ENCODE data around the gene SKI. TPM values are rescaled to one million over a fixed set of nuclear protein-coding genes. Genes with fewer than 3 reads are reported as not detected.

Gene SKI
- total and polyA plus RNA-seq, 10 of the 15 experiments (the other 5 are each of a cell fraction or from before 2014, with no cell fraction given), result 0.03 to 14.9 (median 0.96) TPM

- WGBS (ENCODE audit: insufficient coverage, insufficient replicate concordance, low lambda C conversion rate, missing lambda C conversion rate), result 65% methylated on average over 29 of the region's 32 CpGs
- Histone ChIP-seq H3K36me3 (ENCODE audit: control insufficient read depth in 2 of 2, insufficient read depth in 2 of 2, low read length in 1 of 2) (no peaks in the 10 kb centered on the region; a peak in 1 of 4 replicates), H3K9ac (ENCODE audit: control insufficient read depth, insufficient read depth, low read length) (peak overlapping the region; percentile 39; the same call in 1 of the 2 replicates), H2AFZ (ENCODE audit: control insufficient read depth, low read depth, low read length) (no peak overlapping the region), H3K4me3 (peak overlapping the region; percentile 82), H3K79me2 (ENCODE audit: control insufficient read depth, insufficient read depth, low read length) (peaks cover 60% of the 10 kb centered on the region), H3K27me3 (replicated peaks in 1 of 2; ENCODE audit: control insufficient read depth in 2 of 2, insufficient read depth in 2 of 2, low read length in 1 of 2) (no peaks in the 10 kb centered on the region), H4K20me1 (ENCODE audit: control insufficient read depth, insufficient read depth) (0 out of 2 replicates have a peak, but pooled peaks cover 8% of the 10 kb centered on the region), H3K4me2 (ENCODE audit: control insufficient read depth, insufficient read depth) (peak overlapping the region; percentile 97), H3K9me3 (replicated peaks; ENCODE audit: control insufficient read depth, insufficient read depth, low read length) (no peaks in the 10 kb centered on the region), H3K27ac (ENCODE audit: control insufficient read depth, insufficient read depth) (no peak overlapping the region), H3K4me1 (ENCODE audit: control insufficient read depth, insufficient read depth, low read length) (peaks cover 30% of the 10 kb centered on the region)
- peak; percentile 68; the same call in 1 of the 2 replicates for TF ChIP-seq MLLT1 (IDR thresholded peaks at IDR 0.05)
- TF ChIP-seq ZNF217 (IDR thresholded peaks at IDR 0.05), result no peak
- 0 out of 2 replicates have a peak, but pooled peaks have one; percentile 36 for TF ChIP-seq ZBTB33 (IDR thresholded peaks at IDR 0.05)
- ChIA-PET CTCF (interaction anchor here (1.2 kb wide), 1 partner anchor 70 kb away, joined by 3 read pairs; no protein-coding TSS in a partner anchor), RAD21 (ENCODE audit: unreplicated experiment) (interaction anchor here (3.3 kb wide), 1 partner anchor 71 kb away, joined by 9 read pairs; no protein-coding TSS in a partner anchor), SMC1A (ENCODE audit: uncharacterized antibody, unreplicated experiment) (no interaction called here), POLR2A (interaction anchor here (1.0 kb wide), 1 partner anchor 31 kb away, joined by 3 read pairs; no protein-coding TSS in a partner anchor)
- FAIRE-seq (no peak), DNase-seq (ENCODE audit: low read depth, low spot score) (no peak), ATAC-seq (no peak)
- BruUV-seq (replicated peaks), result TSS peak; percentile 54
- intact Hi-C loops (cut with micrococcal nuclease; ENCODE audit: unreplicated experiment), result loop anchor here (5.0 to 10.0 kb wide), 2 partner anchors 65 to 82 kb away; no protein-coding TSS in a partner anchor
- in situ Hi-C loops (cut with MboI), result no loop called here
Observed at GRCh38 chr1:2229911-2230731, 2.0 kb downstream of the SKI start.
